Thymus (tissue), 11 donors: ENCODE data around the gene LRRC27. TPM values are rescaled to one million over a fixed set of nuclear protein-coding genes. Genes with fewer than 3 reads are reported as not detected.

ENCODE experiments used
- DNase-seq, 9 donors: peaks; one replicate each; pipeline ENCODE4 v3.0.0-alpha.2; 2013; ENCODE audit warnings: low spot score in 9 of 9, low read depth in 6 of 9, missing footprints in 1 of 9
- H3K27ac ChIP-seq, 2 donors: one replicate each; pipeline ENCODE4 v1.5.1; 2013; ENCODE audit warnings: control low read depth in 1 of 2, low read depth in 1 of 2, low read length in 1 of 2, mild to moderate bottlenecking in 1 of 2, moderate library complexity in 1 of 2
- H3K27me3 ChIP-seq, 2 donors: one replicate each; pipeline ENCODE4 v1.5.1; 2013; ENCODE audit warnings: low read length in 1 of 2; ENCODE audit not compliant: control insufficient read depth in 2 of 2, insufficient read depth in 1 of 2
- H3K36me3 ChIP-seq, 2 donors: one replicate each; pipeline ENCODE4 v1.5.1; 2013; ENCODE audit warnings: low read length in 1 of 2, mild to moderate bottlenecking in 1 of 2, moderate library complexity in 1 of 2; ENCODE audit not compliant: control insufficient read depth in 2 of 2, insufficient read depth in 2 of 2
- H3K4me1 ChIP-seq, 2 donors: one replicate each; pipeline ENCODE4 v1.5.1; 2013; ENCODE audit warnings: low read length in 2 of 2; ENCODE audit not compliant: control insufficient read depth in 2 of 2, insufficient read depth in 2 of 2
- H3K4me3 ChIP-seq, 2 donors: one replicate each; pipeline ENCODE4 v1.5.1; 2013; ENCODE audit warnings: low read length in 2 of 2, control low read depth in 1 of 2, mild to moderate bottlenecking in 1 of 2
- H3K9me3 ChIP-seq, 2 donors: one replicate each; pipeline ENCODE4 v1.5.1; 2013; ENCODE audit warnings: low read length in 1 of 2, mild to moderate bottlenecking in 1 of 2; ENCODE audit not compliant: control insufficient read depth in 2 of 2, insufficient read depth in 1 of 2
- WGBS: extraction: QIAGEN DNeasy Blood & Tissue Kit; methylation state at CpG from one replicate; pipeline ENCODE4 v1.1.7; 2013; 5-methylcytosine and 5-hydroxymethylcytosine counted together
- polyA plus RNA-seq: library from polyadenylated mRNA; stranded (reverse); fragments of 200-250 nt; gene quantifications from one replicate; pipeline ENCODE4 v1.2.3, GENCODE V29; 2013
- total RNA-seq: library from RNA; stranded (reverse); fragments of 120-200 nt; gene quantifications from one replicate; pipeline ENCODE4 v1.2.4, GENCODE V29; 2013
- donor health status: healthy.

Gene LRRC27
- total and polyA plus RNA-seq, 2 donors = 7.6 to 8.7 TPM

GRCh38 chr10:132341017-132341416 lies 9.0 kb downstream of the LRRC27 start:
- Histone ChIP-seq H3K27ac (no peak overlapping the region), H3K4me3 (no peak overlapping the region), H3K9me3 (no peaks in the 10 kb centered on the region), H3K36me3 (peaks cover 3 to 8% of the 10 kb centered on the region in 2 donors), H3K4me1 (peaks cover 6 to 13% of the 10 kb centered on the region in 2 donors), H3K27me3 (no peaks in the 10 kb centered on the region)
- DNase-seq = no peak
- 96% methylated on average over 6 of the region's 6 CpGs for WGBS

GRCh38 chr10:132341781-132342180 lies 9.8 kb downstream of the LRRC27 start:
- H3K4me3 ChIP-seq = no peak overlapping the region
- over 99% methylated on average over 4 of the region's 4 CpGs for WGBS
- no peak for DNase-seq
- H3K27ac ChIP-seq = no peak overlapping the region
- no peaks in the 10 kb centered on the region for H3K9me3 ChIP-seq
- no peaks in the 10 kb centered on the region for H3K27me3 ChIP-seq
- peaks cover 3 to 8% of the 10 kb centered on the region in 2 donors for H3K36me3 ChIP-seq
- H3K4me1 ChIP-seq = peaks cover 0 to 7% of the 10 kb centered on the region in 2 donors

- Histone ChIP-seq H3K9me3 (no peaks in the 10 kb centered on the region), H3K4me3 (no peak overlapping the region), H3K36me3 (peaks cover 3 to 8% of the 10 kb centered on the region in 2 donors), H3K27ac (no peak overlapping the region), H3K27me3 (no peaks in the 10 kb centered on the region), H3K4me1 (peaks cover 0 to 3% of the 10 kb centered on the region in 2 donors)
- no peak for DNase-seq
- WGBS = over 99% methylated on average over 7 of the region's 7 CpGs
Observed at GRCh38 chr10:132342553-132342952, 10.6 kb downstream of the LRRC27 start.

GRCh38 chr10:132344386-132344785 lies 12.4 kb downstream of the LRRC27 start:
- WGBS = 93% methylated on average over 6 of the region's 6 CpGs
- H3K36me3 ChIP-seq = peaks cover 3 to 8% of the 10 kb centered on the region in 2 donors
- no peak for DNase-seq

GRCh38 chr10:132345345-132345744 lies 13.4 kb downstream of the LRRC27 start:
- Histone ChIP-seq H3K9me3 (no peaks in the 10 kb centered on the region), H3K4me1 (no peaks in the 10 kb centered on the region), H3K27me3 (no peaks in the 10 kb centered on the region), H3K4me3 (no peak overlapping the region), H3K36me3 (peaks cover 5 to 8% of the 10 kb centered on the region in 2 donors), H3K27ac (no peak overlapping the region)
- DNase-seq = no peak
- WGBS = 97% methylated on average over 7 of the region's 7 CpGs

More at GRCh38 chr10:132344386-132344785, 12.4 kb downstream of the LRRC27 start:
- no peaks in the 10 kb centered on the region for H3K9me3 ChIP-seq
- no peak overlapping the region for H3K4me3 ChIP-seq
- no peaks in the 10 kb centered on the region for H3K4me1 ChIP-seq
- H3K27ac ChIP-seq = no peak overlapping the region
- H3K27me3 ChIP-seq = no peaks in the 10 kb centered on the region

- H3K27ac ChIP-seq = no peak overlapping the region
- no peaks in the 10 kb centered on the region for H3K27me3 ChIP-seq
- no peaks in the 10 kb centered on the region for H3K9me3 ChIP-seq
- DNase-seq = no peak
- no peak overlapping the region for H3K4me3 ChIP-seq
- 98% methylated on average over 9 of the region's 9 CpGs for WGBS
- H3K4me1 ChIP-seq = no peaks in the 10 kb centered on the region
- H3K36me3 ChIP-seq = peaks cover 6 to 8% of the 10 kb centered on the region in 2 donors
Observed at GRCh38 chr10:132346806-132347205, 14.8 kb downstream of the LRRC27 start.

- H3K36me3 ChIP-seq = peaks cover 6 to 8% of the 10 kb centered on the region in 2 donors
- DNase-seq = no peak
- no peak overlapping the region for H3K27ac ChIP-seq
- no peaks in the 10 kb centered on the region for H3K9me3 ChIP-seq
- H3K27me3 ChIP-seq = no peaks in the 10 kb centered on the region
- no peak overlapping the region for H3K4me3 ChIP-seq
- WGBS = 97% methylated on average over 23 of the region's 23 CpGs
- no peaks in the 10 kb centered on the region for H3K4me1 ChIP-seq
Observed at GRCh38 chr10:132347211-132347930, 15.4 kb downstream of the LRRC27 start.

GRCh38 chr10:132347931-132348267 lies 15.9 kb downstream of the LRRC27 start:
- H3K27me3 ChIP-seq = no peaks in the 10 kb centered on the region
- no peak overlapping the region for H3K27ac ChIP-seq
- no peaks in the 10 kb centered on the region for H3K4me1 ChIP-seq
- no peak for DNase-seq
- no peaks in the 10 kb centered on the region for H3K9me3 ChIP-seq
- no peak overlapping the region for H3K4me3 ChIP-seq
- peaks cover 6 to 8% of the 10 kb centered on the region in 2 donors for H3K36me3 ChIP-seq
- WGBS = 90% methylated on average over 13 of the region's 13 CpGs

GRCh38 chr10:132349766-132350165 lies 17.8 kb downstream of the LRRC27 start:
- no peak for DNase-seq
- 95% methylated on average over 6 of the region's 6 CpGs for WGBS
- peaks cover 6 to 10% of the 10 kb centered on the region in 2 donors for H3K36me3 ChIP-seq
- H3K27me3 ChIP-seq = no peaks in the 10 kb centered on the region
- no peak overlapping the region for H3K27ac ChIP-seq
- H3K4me1 ChIP-seq = no peaks in the 10 kb centered on the region
- no peak overlapping the region for H3K4me3 ChIP-seq
- H3K9me3 ChIP-seq = no peaks in the 10 kb centered on the region
